Trophoblast cell (in vitro differentiated cells and primary cell): Measurements from ENCODE around the gene MT1A.
"Not testable (repeated sequence)": the region's sequence is repeated elsewhere in the genome, so short reads cannot be mapped to it uniquely, and the experiment has no call there.

Experiments used
- DNase-seq, 2 donors: peaks; one replicate each; pipeline ENCODE4 v3.0.0-alpha.2; 2016
- H2AFZ ChIP-seq: 2 replicates; pipeline ENCODE4 v1.6.1; 2013; ENCODE audit warnings: low read length, moderate library complexity, mild to moderate bottlenecking; ENCODE audit not compliant: insufficient read depth, poor library complexity
- H2AK5ac ChIP-seq: 2 replicates; pipeline ENCODE4 v1.6.1; 2013; ENCODE audit warnings: mild to moderate bottlenecking, low read length
- H2BK120ac ChIP-seq: 2 replicates; pipeline ENCODE4 v1.6.1; 2013; ENCODE audit warnings: low read length, mild to moderate bottlenecking, moderate library complexity; ENCODE audit not compliant: insufficient read depth, poor library complexity
- H2BK12ac ChIP-seq: 2 replicates; pipeline ENCODE4 v1.6.1; 2013; ENCODE audit warnings: mild to moderate bottlenecking, low read length, moderate library complexity
- H2BK5ac ChIP-seq: 2 replicates; pipeline ENCODE4 v1.6.1; 2013; ENCODE audit warnings: low read length, low read depth, moderate library complexity, mild to moderate bottlenecking; ENCODE audit not compliant: poor library complexity
- H3K14ac ChIP-seq: 2 replicates; pipeline ENCODE4 v1.6.1; 2013; ENCODE audit warnings: mild to moderate bottlenecking, low read length
- H3K18ac ChIP-seq: 2 replicates; pipeline ENCODE4 v1.6.1; 2013; ENCODE audit warnings: mild to moderate bottlenecking, low read length
- H3K23ac ChIP-seq: 2 replicates; pipeline ENCODE4 v1.6.1; 2013; ENCODE audit warnings: low read length
- H3K27ac ChIP-seq: 2 replicates; pipeline ENCODE4 v1.5.1; 2013; ENCODE audit warnings: low read depth, mild to moderate bottlenecking, inconsistent platforms, low read length, moderate library complexity
- H3K27me3 ChIP-seq: 2 replicates; pipeline ENCODE4 v1.6.1; 2013; ENCODE audit warnings: inconsistent platforms, mild to moderate bottlenecking, low read length, moderate library complexity; ENCODE audit not compliant: insufficient read depth
- H3K36me3 ChIP-seq, 2 experiments: 1 replicate in 1 of 2; 2 replicates in 1 of 2; pipeline ENCODE4 v1.6.1; 2013; ENCODE audit warnings: low read length in 2 of 2, mild to moderate bottlenecking in 2 of 2, moderate library complexity in 1 of 2; ENCODE audit not compliant: insufficient read depth in 2 of 2, control insufficient read depth in 1 of 2
- H3K4ac ChIP-seq: 2 replicates; pipeline ENCODE4 v1.6.1; 2013; ENCODE audit warnings: low read depth, mild to moderate bottlenecking, low read length, moderate library complexity
- H3K4me1 ChIP-seq, 2 experiments: 1 replicate in 1 of 2; 2 replicates in 1 of 2; pipeline ENCODE4 v1.6.1; 2013; ENCODE audit warnings: low read length in 2 of 2, mild to moderate bottlenecking in 2 of 2, moderate library complexity in 1 of 2; ENCODE audit not compliant: insufficient read depth in 2 of 2, control insufficient read depth in 1 of 2
- H3K4me2 ChIP-seq: 2 replicates; pipeline ENCODE4 v1.6.1; 2013; ENCODE audit warnings: inconsistent platforms, mild to moderate bottlenecking, low read length, moderate library complexity
- H3K4me3 ChIP-seq: 2 replicates; pipeline ENCODE4 v1.5.1; 2013; ENCODE audit warnings: mild to moderate bottlenecking, low read depth, low read length, inconsistent platforms
- H3K79me1 ChIP-seq: one replicate; pipeline ENCODE4 v1.6.1; 2013; ENCODE audit warnings: low read length
- H3K79me2 ChIP-seq: 2 replicates; pipeline ENCODE4 v1.6.1; 2013; ENCODE audit warnings: low read length, mild to moderate bottlenecking; ENCODE audit not compliant: control insufficient read depth, insufficient read depth, poor library complexity
- H3K9ac ChIP-seq: 2 replicates; pipeline ENCODE4 v1.6.1; 2013; ENCODE audit warnings: mild to moderate bottlenecking, low read length
- H3K9me3 ChIP-seq: 2 replicates; pipeline ENCODE4 v1.6.1; 2013; ENCODE audit warnings: low read depth, mild to moderate bottlenecking, control low read depth, inconsistent platforms, low read length; ENCODE audit not compliant: insufficient read depth
- H4K12ac ChIP-seq: 2 replicates; pipeline ENCODE4 v1.6.1; 2013; ENCODE audit warnings: low read depth, mild to moderate bottlenecking, low read length, moderate library complexity
- H4K8ac ChIP-seq: 2 replicates; pipeline ENCODE4 v1.6.1; 2013; ENCODE audit warnings: low read depth, mild to moderate bottlenecking, low read length, moderate library complexity
- H4K91ac ChIP-seq: one replicate; pipeline ENCODE4 v1.6.1; 2013; ENCODE audit warnings: low read depth, mild to moderate bottlenecking, low read length, moderate library complexity
- WGBS: extraction: QIAGEN DNeasy Blood & Tissue Kit; methylation state at CpG from one replicate; pipeline ENCODE4 v1.1.7; 2013; ENCODE audit warnings: missing lambda C conversion rate; ENCODE audit not compliant: insufficient read length, insufficient coverage; ENCODE audit errors: extremely low coverage; 5-methylcytosine and 5-hydroxymethylcytosine counted together

Gene MT1A

GRCh38 chr16:56674570-56674969 lies 36.1 kb downstream of the MT1A start:
- no CpG with 5 or more reads among the region's 6 CpGs for WGBS
- H2BK120ac ChIP-seq: not testable (repeated sequence)

GRCh38 chr16:56675685-56676210 lies 37.3 kb downstream of the MT1A start:
- no peaks in the 10 kb centered on the region for H3K79me2 ChIP-seq
- H3K14ac ChIP-seq: no peak overlapping the region
- no peaks in the 10 kb centered on the region for H3K9me3 ChIP-seq
- no peak overlapping the region for H2BK12ac ChIP-seq
- H3K27me3 ChIP-seq: peaks cover 27% of the 10 kb centered on the region
- DNase-seq: peak in 1 of 2 donors; percentile 29
- H2AFZ ChIP-seq: no peak overlapping the region
- no peak overlapping the region for H3K4ac ChIP-seq
- no peak overlapping the region for H3K23ac ChIP-seq
- no peak overlapping the region for H2BK5ac ChIP-seq
- no peak overlapping the region for H3K4me3 ChIP-seq
- peaks cover 0 to 2% of the 10 kb centered on the region in 2 experiments for H3K36me3 ChIP-seq
- H3K27ac ChIP-seq: no peak overlapping the region
- WGBS: no CpG with 5 or more reads among the region's 32 CpGs
- no peak overlapping the region for H3K9ac ChIP-seq
- peak overlapping the region; percentile 46 for H3K4me2 ChIP-seq
- H4K91ac ChIP-seq: no peak overlapping the region
- no peak overlapping the region for H4K12ac ChIP-seq
- no peaks in the 10 kb centered on the region for H3K4me1 ChIP-seq
- H4K8ac ChIP-seq: no peak overlapping the region
- H2BK120ac ChIP-seq: no peak overlapping the region
- no peak overlapping the region for H3K18ac ChIP-seq
- H3K79me1 ChIP-seq: no peaks in the 10 kb centered on the region
- H2AK5ac ChIP-seq: no peak overlapping the region

More at GRCh38 chr16:56674570-56674969, 36.1 kb downstream of the MT1A start:
- H2AFZ ChIP-seq, H3K27ac ChIP-seq, DNase-seq, H3K9ac ChIP-seq, H3K4me2 ChIP-seq, H3K36me3 ChIP-seq, H2BK12ac ChIP-seq, H3K4me1 ChIP-seq, H3K9me3 ChIP-seq, H2BK5ac ChIP-seq, H3K14ac ChIP-seq, H4K91ac ChIP-seq, H2AK5ac ChIP-seq, H3K4me3 ChIP-seq, H3K18ac ChIP-seq, H3K23ac ChIP-seq, H3K79me2 ChIP-seq, H4K8ac ChIP-seq, H3K79me1 ChIP-seq, H3K4ac ChIP-seq, H4K12ac ChIP-seq: not testable (repeated sequence)
- peaks cover 38% of the 10 kb centered on the region for H3K27me3 ChIP-seq

GRCh38 chr16:56677474-56677873 lies 39.0 kb downstream of the MT1A start:
- H3K4me3 ChIP-seq: no peak overlapping the region
- H4K91ac ChIP-seq: no peak overlapping the region
- no peak overlapping the region for H2AK5ac ChIP-seq
- H3K79me1 ChIP-seq: peaks cover 6% of the 10 kb centered on the region
- H2BK12ac ChIP-seq: no peak overlapping the region
- no peak overlapping the region for H3K14ac ChIP-seq
- no peaks in the 10 kb centered on the region for H3K9me3 ChIP-seq
- H3K4ac ChIP-seq: no peak overlapping the region
- no peak overlapping the region for H2AFZ ChIP-seq
- peaks cover 1 to 6% of the 10 kb centered on the region in 2 experiments for H3K4me1 ChIP-seq
- H3K27me3 ChIP-seq: peaks cover 22% of the 10 kb centered on the region
- no peak overlapping the region for H2BK120ac ChIP-seq
- H3K18ac ChIP-seq: no peak overlapping the region
- H3K23ac ChIP-seq: no peak overlapping the region
- no CpG with 5 or more reads among the region's 3 CpGs for WGBS
- no peak overlapping the region for H3K4me2 ChIP-seq
- DNase-seq: no peak
- H3K79me2 ChIP-seq: peaks cover 1% of the 10 kb centered on the region
- no peak overlapping the region for H3K27ac ChIP-seq
- no peak overlapping the region for H2BK5ac ChIP-seq
- peaks cover 0 to 2% of the 10 kb centered on the region in 2 experiments for H3K36me3 ChIP-seq
- H4K12ac ChIP-seq: no peak overlapping the region
- H4K8ac ChIP-seq: no peak overlapping the region
- no peak overlapping the region for H3K9ac ChIP-seq

- Histone ChIP-seq H3K79me1 (peaks cover 8% of the 10 kb centered on the region), H4K91ac (no peak overlapping the region), H4K12ac (no peak overlapping the region), H3K27me3 (peaks cover 18% of the 10 kb centered on the region), H3K4ac (no peak overlapping the region), H3K4me3 (no peak overlapping the region), H4K8ac (no peak overlapping the region), H3K79me2 (peaks cover 1% of the 10 kb centered on the region), H2BK120ac (no peak overlapping the region), H2AK5ac (no peak overlapping the region), H3K9ac (no peak overlapping the region), H3K27ac (no peak overlapping the region), H3K36me3 (no peaks in the 10 kb centered on the region), H3K18ac (no peak overlapping the region), H2AFZ (no peak overlapping the region), H2BK5ac (no peak overlapping the region), H2BK12ac (no peak overlapping the region), H3K14ac (no peak overlapping the region), H3K4me2 (no peak overlapping the region), H3K9me3 (peaks cover 1% of the 10 kb centered on the region), H3K23ac (no peak overlapping the region), H3K4me1 (peaks cover 4 to 10% of the 10 kb centered on the region in 2 experiments)
- DNase-seq: no peak
- no CpG with 5 or more reads among the region's 3 CpGs for WGBS
These were observed 40.7 kb downstream of the MT1A start for GRCh38 chr16:56679078-56679730.
